HepG2 (cell line): ENCODE data around the gene GPT2. TPM values are rescaled to one million over a fixed set of nuclear protein-coding genes. Genes with fewer than 3 reads are reported as not detected.

Source experiments
- AHDC1 ChIP-seq: sonication (generic); formaldehyde crosslinking; IDR thresholded peaks from 2 replicates; pipeline ENCODE4 v1.5.1; 2020; ENCODE audit warnings: mild to moderate bottlenecking, missing genetic modification reagents, borderline replicate concordance
- DMAP1 ChIP-seq: IDR thresholded peaks from 2 replicates; pipeline ENCODE4 v1.6.1; 2016
- FOXA1 ChIP-seq, 2 experiments: fragments of 450-650 bp in 1 of 2; sonication (generic) in 1 of 2; formaldehyde crosslinking in 1 of 2; IDR thresholded peaks; 2 replicates each; pipeline versions ENCODE4 v1.4.0 to v1.6.1; 2016 to 2020; ENCODE audit warnings: missing genetic modification reagents in 1 of 2
- HOXD1 ChIP-seq: sonication (generic); formaldehyde crosslinking; IDR thresholded peaks from 2 replicates; pipeline ENCODE4 v1.5.0; 2020; ENCODE audit warnings: missing genetic modification reagents
- KLF16 ChIP-seq, 2 experiments: sonication (generic) in 1 of 2; formaldehyde crosslinking in 1 of 2; IDR thresholded peaks; 2 replicates each; pipeline versions ENCODE4 v1.6.1 to v1.8.0; 2016 to 2023; ENCODE audit warnings: missing genetic modification reagents in 2 of 2, missing compliant biosample characterization in 1 of 2
- PHF8 ChIP-seq: sonication (generic); formaldehyde crosslinking; IDR thresholded peaks from 2 replicates; pipeline ENCODE4 v1.5.0; 2020; ENCODE audit warnings: missing genetic modification reagents
- POLR2AphosphoS2 ChIP-seq: IDR thresholded peaks from 2 replicates; pipeline ENCODE4 v1.6.1; 2011; ENCODE audit warnings: low read depth, low read length, improper control_type of control experiment
- RBM22 ChIP-seq: fragments of 200-400 bp; formaldehyde crosslinking; optimal IDR thresholded peaks from 2 replicates; pipeline ENCODE3; 2017; ENCODE audit warnings: mild to moderate bottlenecking, low read length, moderate library complexity
- RXRB ChIP-seq: IDR thresholded peaks from 2 replicates; pipeline ENCODE4 v1.6.1; 2016; ENCODE audit warnings: borderline replicate concordance, missing genetic modification reagents, missing compliant biosample characterization
- SMAD3 ChIP-seq: sonication (generic); formaldehyde crosslinking; IDR thresholded peaks from 2 replicates; pipeline ENCODE4 v1.4.0; 2020; ENCODE audit warnings: missing genetic modification reagents
- SMYD3 ChIP-seq: sonication (generic); formaldehyde crosslinking; IDR thresholded peaks from 2 replicates; pipeline ENCODE4 v1.8.1; 2023; ENCODE audit warnings: mild to moderate bottlenecking, missing genetic modification reagents
- STAG1 ChIP-seq: sonication (generic); formaldehyde crosslinking; IDR thresholded peaks from 2 replicates; pipeline ENCODE4 v1.4.0; 2020; ENCODE audit warnings: missing genetic modification reagents
- TBX2 ChIP-seq: sonication (generic); formaldehyde crosslinking; IDR thresholded peaks from 2 replicates; pipeline ENCODE4 v1.5.0; 2020; ENCODE audit warnings: missing genetic modification reagents, mild to moderate bottlenecking, borderline replicate concordance
- THRA ChIP-seq: sonication (generic); formaldehyde crosslinking; IDR thresholded peaks from 2 replicates; pipeline ENCODE4 v1.4.0; 2020; ENCODE audit warnings: missing genetic modification reagents, borderline replicate concordance
- ZBTB39 ChIP-seq: sonication (generic); formaldehyde crosslinking; IDR thresholded peaks from 2 replicates; pipeline ENCODE4 v1.5.0; 2020; ENCODE audit warnings: missing genetic modification reagents
- ZFP91 ChIP-seq: sonication (generic); formaldehyde crosslinking; IDR thresholded peaks from 2 replicates; pipeline ENCODE4 v1.9.0; 2022; ENCODE audit warnings: missing genetic modification reagents, mild to moderate bottlenecking, borderline replicate concordance
- ZNF350 ChIP-seq: sonication (generic); formaldehyde crosslinking; IDR thresholded peaks from 2 replicates; pipeline ENCODE4 v1.4.0; 2020; ENCODE audit warnings: mild to moderate bottlenecking, low read depth, missing genetic modification reagents, borderline replicate concordance
- ZNF564 ChIP-seq: sonication (generic); formaldehyde crosslinking; IDR thresholded peaks from 2 replicates; pipeline ENCODE4 v1.8.1; 2023; ENCODE audit warnings: mild to moderate bottlenecking, missing genetic modification reagents
- ZNF816 ChIP-seq: sonication (generic); formaldehyde crosslinking; IDR thresholded peaks from 2 replicates; pipeline ENCODE4 v1.8.0; 2022; ENCODE audit warnings: missing genetic modification reagents, mild to moderate bottlenecking, borderline replicate concordance
- polyA plus RNA-seq, 8 experiments: library from polyadenylated mRNA; depleted of rRNA in 3 of 8; stranded (reverse) in 7 of 8; unstranded in 1 of 8; fragments of >200 nt; fragmentation: Illumina TruSeq in 4 of 8; extraction: Trizol in 4 of 8; gene quantifications; 2 replicates each; pipeline versions ENCODE4 v1.2.1 to v1.2.3, GENCODE V29; 2011 to 2016; ENCODE audit warnings: low read depth in 4 of 8, missing spikeins in 1 of 8, mixed read lengths in 1 of 8; ENCODE audit not compliant: insufficient read depth in 1 of 8
- total RNA-seq, 5 experiments: library from RNA; depleted of rRNA; stranded (reverse); fragments of >200 nt; fragmentation: Illumina TruSeq; extraction: Trizol; gene quantifications; 2 replicates each; pipeline ENCODE4 v1.2.3, GENCODE V29; 2016; ENCODE audit warnings: low read depth in 1 of 5

GPT2 gene
- total and polyA plus RNA-seq, 2 of the 13 experiments (the other 11 are each of a cell fraction or from before 2014, with no cell fraction given): 138 to 267 TPM

- TF ChIP-seq ZBTB39 (CRISPR knock-in tag): no peak
- peak; percentile 16; the same call in 1 of the 2 replicates for TF ChIP-seq TBX2 (CRISPR knock-in tag)
- TF ChIP-seq FOXA1 (IDR thresholded peaks at IDR 0.05): no peak
- TF ChIP-seq FOXA1 (CRISPR knock-in tag; IDR thresholded peaks at IDR 0.05): no peak
- TF ChIP-seq THRA (CRISPR knock-in tag): no peak
- no peak for TF ChIP-seq KLF16 (CRISPR knock-in tag; IDR thresholded peaks at IDR 0.05)
- no peak for TF ChIP-seq ZNF350 (CRISPR knock-in tag)
- TF ChIP-seq DMAP1 (CRISPR knock-in tag): no peak
- no peak for TF ChIP-seq SMYD3 (CRISPR knock-in tag)
- TF ChIP-seq STAG1: no peak
- no peak for TF ChIP-seq PHF8 (CRISPR knock-in tag)
- no peak for TF ChIP-seq POLR2AphosphoS2
- no peak for TF ChIP-seq ZNF564 (CRISPR knock-in tag)
- TF ChIP-seq AHDC1 (CRISPR knock-in tag): no peak
- no peak for TF ChIP-seq RXRB (CRISPR knock-in tag)
- TF ChIP-seq ZNF816 (CRISPR knock-in tag): no peak
- peak; percentile 18 for TF ChIP-seq RBM22
- TF ChIP-seq HOXD1 (CRISPR knock-in tag): no peak
- 0 out of 2 replicates have a peak, but pooled peaks have one; percentile 4 for TF ChIP-seq ZFP91 (CRISPR knock-in tag)
- TF ChIP-seq SMAD3: no peak
Measured at GRCh38 chr16:46900455-46901235, 16.5 kb downstream of the GPT2 start (continued).
